HepG2 (cell line): ENCODE data around the gene ZNF287. TPM values are rescaled to one million over a fixed set of nuclear protein-coding genes. Genes with fewer than 3 reads are reported as not detected.
A peak's percentile ranks its signal among the peaks of the same experiment; 100 is the strongest.

Experiments used
- CREB1 ChIP-seq, 2 experiments: fragments of 450-650 bp in 1 of 2; IDR thresholded peaks; 2 replicates each; pipeline ENCODE4 v1.6.1; 2016 to 2017; ENCODE audit warnings: control low read depth in 1 of 2, mild to moderate bottlenecking in 1 of 2, missing compliant biosample characterization in 1 of 2, missing genetic modification characterization in 1 of 2
- DNMT1 ChIP-seq: sonication (generic); formaldehyde crosslinking; IDR thresholded peaks from 2 replicates; pipeline ENCODE4 v1.5.1; 2020; ENCODE audit warnings: mild to moderate bottlenecking, missing genetic modification reagents
- HIVEP1 ChIP-seq: sonication (generic); formaldehyde crosslinking; IDR thresholded peaks from 2 replicates; pipeline ENCODE4 v1.4.0; 2020; ENCODE audit warnings: mild to moderate bottlenecking, missing genetic modification reagents
- MED13 ChIP-seq: sonication (generic); formaldehyde crosslinking; IDR thresholded peaks from 2 replicates; pipeline ENCODE4 v1.5.0; 2020; ENCODE audit warnings: missing genetic modification reagents
- NFKBIZ ChIP-seq: IDR thresholded peaks from 2 replicates; pipeline ENCODE4 v1.6.1; 2018; ENCODE audit warnings: missing genetic modification reagents, missing compliant biosample characterization
- NKX3-1 ChIP-seq: sonication (generic); formaldehyde crosslinking; IDR thresholded peaks from 2 replicates; pipeline ENCODE4 v1.5.0; 2020; ENCODE audit warnings: missing genetic modification reagents
- RELA ChIP-seq: sonication (generic); formaldehyde crosslinking; IDR thresholded peaks from 2 replicates; pipeline ENCODE4 v1.4.0; 2020; ENCODE audit warnings: missing genetic modification reagents
- SIN3B ChIP-seq: fragments of 150-350 bp; IDR thresholded peaks from 2 replicates; pipeline ENCODE4 v1.6.1; 2014; ENCODE audit warnings: low read length
- SMYD3 ChIP-seq: sonication (generic); formaldehyde crosslinking; IDR thresholded peaks from 2 replicates; pipeline ENCODE4 v1.8.1; 2023; ENCODE audit warnings: mild to moderate bottlenecking, missing genetic modification reagents
- SOX13 ChIP-seq, 3 experiments: fragments of 450-650 bp in 1 of 3; sonication (generic) in 1 of 3; formaldehyde crosslinking in 1 of 3; IDR thresholded peaks in 2 of 3; conservative IDR thresholded peaks in 1 of 3; 2 replicates each; pipeline versions ENCODE4 v1.5.0 to v1.6.1; 2016 to 2020; ENCODE audit warnings: antibody characterized with exemption in 1 of 3, mild to moderate bottlenecking in 1 of 3, missing compliant biosample characterization in 1 of 3, missing genetic modification reagents in 1 of 3, moderate library complexity in 1 of 3
- WIZ ChIP-seq: sonication (generic); formaldehyde crosslinking; IDR thresholded peaks from 2 replicates; pipeline ENCODE4 v1.5.1; 2020; ENCODE audit warnings: mild to moderate bottlenecking, missing genetic modification reagents
- YEATS2 ChIP-seq: sonication (generic); formaldehyde crosslinking; IDR thresholded peaks from 2 replicates; pipeline ENCODE4 v1.4.0; 2020; ENCODE audit warnings: missing genetic modification reagents, borderline replicate concordance
- ZMAT3 ChIP-seq: sonication (generic); formaldehyde crosslinking; conservative IDR thresholded peaks from 2 replicates; pipeline ENCODE4 v1.7.0; 2021; ENCODE audit warnings: missing genetic modification reagents
- ZNF350 ChIP-seq: sonication (generic); formaldehyde crosslinking; IDR thresholded peaks from 2 replicates; pipeline ENCODE4 v1.4.0; 2020; ENCODE audit warnings: mild to moderate bottlenecking, low read depth, missing genetic modification reagents, borderline replicate concordance
- ZNF605 ChIP-seq: sonication (generic); formaldehyde crosslinking; IDR thresholded peaks from 2 replicates; pipeline ENCODE4 v1.8.0; 2022; ENCODE audit warnings: mild to moderate bottlenecking, missing genetic modification reagents
- ZNF782 ChIP-seq: sonication (generic); formaldehyde crosslinking; IDR thresholded peaks from 2 replicates; pipeline ENCODE4 v1.4.0; 2020; ENCODE audit warnings: missing genetic modification reagents, mild to moderate bottlenecking, borderline replicate concordance
- polyA plus RNA-seq, 8 experiments: library from polyadenylated mRNA; depleted of rRNA in 3 of 8; stranded (reverse) in 7 of 8; unstranded in 1 of 8; fragments of >200 nt; fragmentation: Illumina TruSeq in 4 of 8; extraction: Trizol in 4 of 8; gene quantifications; 2 replicates each; pipeline versions ENCODE4 v1.2.1 to v1.2.3, GENCODE V29; 2011 to 2016; ENCODE audit warnings: low read depth in 4 of 8, missing spikeins in 1 of 8, mixed read lengths in 1 of 8; ENCODE audit not compliant: insufficient read depth in 1 of 8
- total RNA-seq, 5 experiments: library from RNA; depleted of rRNA; stranded (reverse); fragments of >200 nt; fragmentation: Illumina TruSeq; extraction: Trizol; gene quantifications; 2 replicates each; pipeline ENCODE4 v1.2.3, GENCODE V29; 2016; ENCODE audit warnings: low read depth in 1 of 5
- TF ChIP-seq, protein P1 (sequence below): IDR thresholded peaks from 2 replicates; pipeline ENCODE4 v1.6.1; 2016; ENCODE audit warnings: mild to moderate bottlenecking
- TF ChIP-seq, protein P2 (sequence below): sonication (generic); formaldehyde crosslinking; IDR thresholded peaks from 2 replicates; pipeline ENCODE4 v1.4.0; 2020; ENCODE audit warnings: missing genetic modification reagents, borderline replicate concordance
- TF ChIP-seq, protein P3 (sequence below): IDR thresholded peaks from 2 replicates; pipeline ENCODE4 v1.6.1; 2018; ENCODE audit warnings: missing genetic modification reagents
- TF ChIP-seq, protein P4 (sequence below): sonication (generic); formaldehyde crosslinking; IDR thresholded peaks from 2 replicates; pipeline ENCODE4 v1.9.0; 2022; ENCODE audit warnings: missing genetic modification reagents, mild to moderate bottlenecking, borderline replicate concordance

The ZNF287 gene
- total and polyA plus RNA-seq, 2 of the 13 experiments (the other 11 are each of a cell fraction or from before 2014, with no cell fraction given), result 0.21 TPM; not detected in 1

DNA sequence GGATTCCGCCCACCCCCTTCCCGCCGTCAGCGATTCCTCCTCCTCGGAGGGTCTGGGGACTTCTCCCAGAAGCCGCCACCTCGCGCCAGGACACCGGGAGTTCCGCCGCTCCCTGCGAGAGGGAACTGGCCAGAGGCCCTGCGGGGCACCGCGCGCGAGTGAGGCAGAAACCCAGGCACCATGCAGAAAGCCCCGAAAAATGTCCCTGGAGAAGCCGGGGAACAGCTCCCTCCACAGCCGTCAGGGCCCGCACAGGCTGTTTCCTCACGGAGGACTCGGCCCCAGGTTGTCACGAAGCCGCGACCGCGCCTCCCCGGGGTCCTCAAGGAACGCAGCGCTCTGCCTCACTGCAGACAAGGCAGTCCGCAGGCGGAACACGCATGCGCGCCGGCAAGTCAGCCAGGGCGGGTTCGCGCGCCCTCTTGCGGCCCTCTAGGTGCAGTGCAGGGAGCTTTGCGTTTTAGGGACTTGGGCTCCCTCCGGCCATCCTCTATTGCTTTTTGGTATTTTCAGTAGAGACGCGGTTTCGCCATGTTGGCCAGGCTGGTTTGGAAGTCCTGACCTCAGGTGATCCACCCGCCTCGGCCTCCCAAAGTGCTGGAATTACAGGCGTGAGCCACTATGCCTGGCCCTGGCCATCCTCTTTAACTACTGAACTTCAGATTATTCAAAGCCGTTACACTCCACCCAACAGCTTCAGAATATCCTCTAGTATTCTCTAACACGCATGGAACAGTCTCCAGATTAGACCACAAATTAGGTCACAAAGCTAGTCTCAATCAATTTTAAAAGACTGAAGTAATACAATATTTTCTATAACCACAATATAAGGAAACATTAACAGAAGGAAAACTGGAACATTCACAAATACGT lies 20.3 kb upstream of the ZNF287 start (continued):
- TF ChIP-seq HIVEP1 (CRISPR knock-in tag) (peak; percentile 25; the same call in 1 of the 2 replicates), ZNF350 (CRISPR knock-in tag) (peak; percentile 57), NKX3-1 (CRISPR knock-in tag) (no peak), SMYD3 (no peak), NFKBIZ (0 out of 2 replicates have a peak, but pooled peaks have one; percentile 32), RELA (no peak), ZNF605 (CRISPR knock-in tag) (0 out of 2 replicates have a peak, but pooled peaks have one; percentile 68), ZNF782 (0 out of 2 replicates have a peak, but pooled peaks have one; percentile 42), SIN3B (no peak), DNMT1 (CRISPR knock-in tag) (no peak), WIZ (CRISPR knock-in tag) (no peak), MED13 (CRISPR knock-in tag) (no peak), CREB1 (IDR thresholded peaks at IDR 0.05) (no peak), CREB1 (CRISPR knock-in tag; IDR thresholded peaks at IDR 0.05) (no peak), YEATS2 (CRISPR knock-in tag) (no peak), SOX13 (IDR thresholded peaks at IDR 0.05) (0 out of 2 replicates have a peak, but pooled peaks have one; percentile 9), SOX13 (CRISPR knock-in tag; conservative IDR thresholded peaks at IDR 0.05 in 1 of 2, IDR thresholded peaks at IDR 0.05 in 1 of 2) (no peak), ZMAT3 (CRISPR knock-in tag) (peak; percentile 86; the same call in 1 of the 2 replicates)
- TF ChIP-seq, protein P1, sequence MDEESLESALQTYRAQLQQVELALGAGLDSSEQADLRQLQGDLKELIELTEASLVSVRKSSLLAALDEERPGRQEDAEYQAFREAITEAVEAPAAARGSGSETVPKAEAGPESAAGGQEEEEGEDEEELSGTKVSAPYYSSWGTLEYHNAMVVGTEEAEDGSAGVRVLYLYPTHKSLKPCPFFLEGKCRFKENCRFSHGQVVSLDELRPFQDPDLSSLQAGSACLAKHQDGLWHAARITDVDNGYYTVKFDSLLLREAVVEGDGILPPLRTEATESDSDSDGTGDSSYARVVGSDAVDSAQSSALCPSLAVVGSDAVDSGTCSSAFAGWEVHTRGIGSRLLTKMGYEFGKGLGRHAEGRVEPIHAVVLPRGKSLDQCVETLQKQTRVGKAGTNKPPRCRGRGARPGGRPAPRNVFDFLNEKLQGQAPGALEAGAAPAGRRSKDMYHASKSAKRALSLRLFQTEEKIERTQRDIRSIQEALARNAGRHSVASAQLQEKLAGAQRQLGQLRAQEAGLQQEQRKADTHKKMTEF (CRISPR knock-in tag), result peak; percentile 73; the same call in 1 of the 2 replicates
- TF ChIP-seq, protein P2, sequence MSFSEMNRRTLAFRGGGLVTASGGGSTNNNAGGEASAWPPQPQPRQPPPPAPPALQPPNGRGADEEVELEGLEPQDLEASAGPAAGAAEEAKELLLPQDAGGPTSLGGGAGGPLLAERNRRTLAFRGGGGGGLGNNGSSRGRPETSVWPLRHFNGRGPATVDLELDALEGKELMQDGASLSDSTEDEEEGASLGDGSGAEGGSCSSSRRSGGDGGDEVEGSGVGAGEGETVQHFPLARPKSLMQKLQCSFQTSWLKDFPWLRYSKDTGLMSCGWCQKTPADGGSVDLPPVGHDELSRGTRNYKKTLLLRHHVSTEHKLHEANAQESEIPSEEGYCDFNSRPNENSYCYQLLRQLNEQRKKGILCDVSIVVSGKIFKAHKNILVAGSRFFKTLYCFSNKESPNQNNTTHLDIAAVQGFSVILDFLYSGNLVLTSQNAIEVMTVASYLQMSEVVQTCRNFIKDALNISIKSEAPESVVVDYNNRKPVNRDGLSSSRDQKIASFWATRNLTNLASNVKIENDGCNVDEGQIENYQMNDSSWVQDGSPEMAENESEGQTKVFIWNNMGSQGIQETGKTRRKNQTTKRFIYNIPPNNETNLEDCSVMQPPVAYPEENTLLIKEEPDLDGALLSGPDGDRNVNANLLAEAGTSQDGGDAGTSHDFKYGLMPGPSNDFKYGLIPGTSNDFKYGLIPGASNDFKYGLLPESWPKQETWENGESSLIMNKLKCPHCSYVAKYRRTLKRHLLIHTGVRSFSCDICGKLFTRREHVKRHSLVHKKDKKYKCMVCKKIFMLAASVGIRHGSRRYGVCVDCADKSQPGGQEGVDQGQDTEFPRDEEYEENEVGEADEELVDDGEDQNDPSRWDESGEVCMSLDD (CRISPR knock-in tag), result no peak
- TF ChIP-seq, protein P3, sequence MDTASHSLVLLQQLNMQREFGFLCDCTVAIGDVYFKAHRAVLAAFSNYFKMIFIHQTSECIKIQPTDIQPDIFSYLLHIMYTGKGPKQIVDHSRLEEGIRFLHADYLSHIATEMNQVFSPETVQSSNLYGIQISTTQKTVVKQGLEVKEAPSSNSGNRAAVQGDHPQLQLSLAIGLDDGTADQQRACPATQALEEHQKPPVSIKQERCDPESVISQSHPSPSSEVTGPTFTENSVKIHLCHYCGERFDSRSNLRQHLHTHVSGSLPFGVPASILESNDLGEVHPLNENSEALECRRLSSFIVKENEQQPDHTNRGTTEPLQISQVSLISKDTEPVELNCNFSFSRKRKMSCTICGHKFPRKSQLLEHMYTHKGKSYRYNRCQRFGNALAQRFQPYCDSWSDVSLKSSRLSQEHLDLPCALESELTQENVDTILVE (CRISPR knock-in tag), result no peak
- TF ChIP-seq, protein P4, sequence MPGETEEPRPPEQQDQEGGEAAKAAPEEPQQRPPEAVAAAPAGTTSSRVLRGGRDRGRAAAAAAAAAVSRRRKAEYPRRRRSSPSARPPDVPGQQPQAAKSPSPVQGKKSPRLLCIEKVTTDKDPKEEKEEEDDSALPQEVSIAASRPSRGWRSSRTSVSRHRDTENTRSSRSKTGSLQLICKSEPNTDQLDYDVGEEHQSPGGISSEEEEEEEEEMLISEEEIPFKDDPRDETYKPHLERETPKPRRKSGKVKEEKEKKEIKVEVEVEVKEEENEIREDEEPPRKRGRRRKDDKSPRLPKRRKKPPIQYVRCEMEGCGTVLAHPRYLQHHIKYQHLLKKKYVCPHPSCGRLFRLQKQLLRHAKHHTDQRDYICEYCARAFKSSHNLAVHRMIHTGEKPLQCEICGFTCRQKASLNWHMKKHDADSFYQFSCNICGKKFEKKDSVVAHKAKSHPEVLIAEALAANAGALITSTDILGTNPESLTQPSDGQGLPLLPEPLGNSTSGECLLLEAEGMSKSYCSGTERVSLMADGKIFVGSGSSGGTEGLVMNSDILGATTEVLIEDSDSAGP (CRISPR knock-in tag), result peak; percentile 71
